Measurements from ENCODE around the gene PNPLA6. TPM values are rescaled to one million over a fixed set of nuclear protein-coding genes. Genes with fewer than 3 reads are reported as not detected.
A peak's percentile ranks its signal among the peaks of the same experiment; 100 is the strongest.

The PNPLA6 gene
- total RNA-seq, result 107 and 129 TPM in 2 replicates
- long read RNA-seq, partial matches to known transcripts, result 0 of 2 reads
- long read RNA-seq, other reads (novel, unspliced or antisense), result 2 of 2 reads

DNA sequence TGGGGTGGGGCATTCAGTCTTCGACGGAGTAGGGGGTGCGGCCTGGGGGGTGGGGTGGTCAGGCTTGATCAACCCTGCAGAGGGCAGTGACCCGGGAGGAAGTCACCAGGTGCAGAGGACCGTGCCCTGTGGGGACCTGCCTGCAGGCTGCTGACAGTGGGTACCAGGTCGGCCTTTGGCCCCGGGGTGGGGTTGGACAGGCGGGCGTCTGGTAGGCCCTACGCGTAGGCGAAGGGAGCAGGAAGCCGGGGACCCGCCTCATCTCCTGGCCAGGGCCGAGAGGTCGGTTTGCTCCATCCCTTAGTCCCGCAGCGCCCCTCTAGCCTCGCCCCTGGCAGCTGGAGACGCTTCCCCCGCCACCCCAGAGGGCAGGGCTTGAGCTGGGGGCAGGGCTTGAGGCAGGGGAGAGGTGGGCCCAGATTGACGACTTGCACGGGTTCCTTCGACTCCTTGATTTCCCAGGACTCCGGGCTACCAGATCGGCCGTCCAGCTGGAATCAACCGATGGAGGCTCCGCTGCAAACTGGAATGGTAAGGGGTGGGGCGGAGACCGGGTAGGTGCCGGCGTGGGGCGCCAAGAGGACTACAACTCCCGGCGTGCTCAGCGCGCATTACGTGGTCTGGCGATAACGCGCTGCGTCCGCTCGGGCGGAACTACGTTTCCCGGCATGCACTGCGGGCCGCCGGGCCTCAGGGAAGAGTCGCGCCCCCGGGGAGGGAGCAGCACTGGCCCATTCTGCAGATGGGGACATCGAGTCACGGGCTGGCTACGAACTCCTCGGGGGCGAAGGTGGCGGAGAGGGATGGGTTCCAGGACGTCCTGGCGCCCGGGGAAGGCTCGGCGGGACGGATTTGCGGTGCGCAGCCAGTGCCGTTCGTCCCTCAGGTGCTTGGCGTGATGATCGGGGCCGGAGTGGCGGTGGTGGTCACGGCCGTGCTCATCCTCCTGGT lies at the start of gene PNPLA6:
Gene PNPLA6, plus strand, starts transcription at position 671 of the 951 bp plus-strand sequence. Its CDS starts 72 bp downstream, at position 743.
- peaks cover 14% of the 10 kb centered on the region for H3K36me3 Mint-ChIP-seq (ENCODE audit: unreplicated experiment)
- TF ChIP-seq, protein P1, sequence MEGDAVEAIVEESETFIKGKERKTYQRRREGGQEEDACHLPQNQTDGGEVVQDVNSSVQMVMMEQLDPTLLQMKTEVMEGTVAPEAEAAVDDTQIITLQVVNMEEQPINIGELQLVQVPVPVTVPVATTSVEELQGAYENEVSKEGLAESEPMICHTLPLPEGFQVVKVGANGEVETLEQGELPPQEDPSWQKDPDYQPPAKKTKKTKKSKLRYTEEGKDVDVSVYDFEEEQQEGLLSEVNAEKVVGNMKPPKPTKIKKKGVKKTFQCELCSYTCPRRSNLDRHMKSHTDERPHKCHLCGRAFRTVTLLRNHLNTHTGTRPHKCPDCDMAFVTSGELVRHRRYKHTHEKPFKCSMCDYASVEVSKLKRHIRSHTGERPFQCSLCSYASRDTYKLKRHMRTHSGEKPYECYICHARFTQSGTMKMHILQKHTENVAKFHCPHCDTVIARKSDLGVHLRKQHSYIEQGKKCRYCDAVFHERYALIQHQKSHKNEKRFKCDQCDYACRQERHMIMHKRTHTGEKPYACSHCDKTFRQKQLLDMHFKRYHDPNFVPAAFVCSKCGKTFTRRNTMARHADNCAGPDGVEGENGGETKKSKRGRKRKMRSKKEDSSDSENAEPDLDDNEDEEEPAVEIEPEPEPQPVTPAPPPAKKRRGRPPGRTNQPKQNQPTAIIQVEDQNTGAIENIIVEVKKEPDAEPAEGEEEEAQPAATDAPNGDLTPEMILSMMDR (IDR thresholded peaks at IDR 0.05), result no peak
- peaks cover 15% of the 10 kb centered on the region for H3K4me1 Mint-ChIP-seq (ENCODE audit: unreplicated experiment)
- H3K27ac Mint-ChIP-seq (ENCODE audit: unreplicated experiment), result peak within 1 kb of the TSS; percentile 99
- H3K27me3 Mint-ChIP-seq (ENCODE audit: unreplicated experiment), result no peaks in the 10 kb centered on the region
- peak within 1 kb of the TSS; percentile 94 for H3K4me3 Mint-ChIP-seq (ENCODE audit: unreplicated experiment)
- no peaks in the 10 kb centered on the region for H3K9me3 Mint-ChIP-seq (ENCODE audit: unreplicated experiment)
- peak; percentile 98 for DNase-seq (ENCODE audit: extremely low spot score, unreplicated experiment)

DNA sequence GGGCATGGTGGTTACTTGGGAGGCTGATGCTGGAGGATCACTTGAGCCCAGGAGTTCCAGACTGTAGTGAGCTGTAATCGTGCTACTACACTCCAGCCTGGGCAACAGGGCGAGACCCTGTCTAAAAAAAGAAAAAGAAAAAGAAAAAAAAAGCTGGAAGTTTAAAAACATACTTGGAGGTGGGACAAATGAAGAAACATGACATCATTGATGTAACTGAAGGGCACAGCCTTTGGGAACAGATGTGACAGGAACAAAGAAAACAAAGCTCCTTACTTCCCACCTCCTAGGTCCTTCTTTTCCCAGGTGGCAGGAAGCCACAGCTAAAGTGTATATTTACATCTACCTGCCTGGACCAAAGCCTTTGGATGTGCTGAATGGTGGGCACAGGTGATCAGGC lies 48.6 kb upstream of the PNPLA6 start:
- TF ChIP-seq, protein P1 (IDR thresholded peaks at IDR 0.05), result no peak
- no peaks in the 10 kb centered on the region for H3K9me3 Mint-ChIP-seq (ENCODE audit: unreplicated experiment)
- H3K4me1 Mint-ChIP-seq (ENCODE audit: unreplicated experiment), result peaks cover 16% of the 10 kb centered on the region
- H3K4me3 Mint-ChIP-seq (ENCODE audit: unreplicated experiment), result no peak overlapping the region
- H3K27me3 Mint-ChIP-seq (ENCODE audit: unreplicated experiment), result no peaks in the 10 kb centered on the region
- H3K36me3 Mint-ChIP-seq (ENCODE audit: unreplicated experiment), result no peaks in the 10 kb centered on the region
- no peak for DNase-seq (ENCODE audit: extremely low spot score, unreplicated experiment)
- no peak overlapping the region for H3K27ac Mint-ChIP-seq (ENCODE audit: unreplicated experiment)

DNA sequence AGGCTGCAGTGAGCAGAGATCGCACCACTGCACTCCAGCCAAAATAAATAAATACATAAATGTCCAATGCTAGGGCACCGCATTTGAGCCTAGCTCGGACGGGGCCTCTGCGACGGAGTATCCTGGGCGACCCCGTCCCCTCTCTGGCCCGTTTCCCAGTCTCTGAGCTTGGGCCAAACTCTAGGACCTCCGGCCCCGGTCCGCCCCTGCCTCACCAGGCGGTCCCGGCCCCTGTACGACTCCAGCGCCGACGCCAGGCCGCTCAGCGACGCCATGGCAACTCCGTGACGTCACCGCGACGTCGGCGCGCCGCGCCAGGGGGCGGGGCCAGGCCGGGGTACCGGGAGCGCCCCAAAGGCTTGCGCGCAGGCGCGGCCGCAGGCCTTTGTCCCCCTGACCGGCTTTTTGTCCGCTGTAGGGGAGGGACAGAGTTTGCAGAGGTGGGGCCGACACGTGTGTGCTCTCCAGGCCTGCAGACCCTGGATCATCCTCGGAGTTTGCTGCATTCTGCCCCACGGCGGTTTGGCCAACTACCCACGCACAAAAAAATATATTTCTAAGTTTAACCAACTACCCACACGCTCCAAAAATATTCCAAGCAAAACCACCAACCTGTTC lies 46.7 kb upstream of the PNPLA6 start, which contains the start of gene PEX11G:
Gene PEX11G, minus strand, starts transcription at position 300 of the 618 bp plus-strand sequence. Its CDS starts 25 bp downstream, at position 275.
- peaks cover 8% of the 10 kb centered on the region for H3K4me1 Mint-ChIP-seq (ENCODE audit: unreplicated experiment)
- TF ChIP-seq, protein P1 (IDR thresholded peaks at IDR 0.05), result no peak
- H3K27me3 Mint-ChIP-seq (ENCODE audit: unreplicated experiment), result no peaks in the 10 kb centered on the region
- H3K4me3 Mint-ChIP-seq (ENCODE audit: unreplicated experiment), result peak within 1 kb of the TSS; percentile 62
- H3K27ac Mint-ChIP-seq (ENCODE audit: unreplicated experiment), result peak within 1 kb of the TSS; percentile 74
- peak; percentile 93 for DNase-seq (ENCODE audit: extremely low spot score, unreplicated experiment)
- no peaks in the 10 kb centered on the region for H3K9me3 Mint-ChIP-seq (ENCODE audit: unreplicated experiment)
- no peaks in the 10 kb centered on the region for H3K36me3 Mint-ChIP-seq (ENCODE audit: unreplicated experiment)

DNA sequence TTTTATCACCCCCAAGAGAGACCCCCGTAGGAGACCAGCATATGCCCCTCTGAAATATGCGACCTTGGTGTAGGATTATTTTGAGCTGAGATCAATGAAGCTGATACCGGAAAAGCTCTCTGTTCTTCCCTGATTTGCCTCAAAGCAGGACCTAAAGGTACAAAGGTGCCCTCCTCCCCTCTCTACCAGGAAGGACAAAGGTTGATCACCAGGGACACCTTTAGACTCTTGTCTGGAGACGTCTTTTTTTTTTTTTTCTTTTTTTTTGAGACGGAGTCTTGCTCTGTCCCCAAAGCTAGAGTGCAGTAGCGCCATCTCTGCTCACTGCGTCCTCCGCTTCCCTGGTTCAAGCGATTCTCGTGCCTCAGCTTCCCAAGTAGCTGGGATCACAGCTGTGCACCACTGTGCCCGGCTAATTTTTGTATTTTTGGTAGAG lies 45.9 kb upstream of the PNPLA6 start:
- H3K27ac Mint-ChIP-seq (ENCODE audit: unreplicated experiment), result peak overlapping the region; percentile 56
- peak overlapping the region; percentile 12 for H3K4me3 Mint-ChIP-seq (ENCODE audit: unreplicated experiment)
- H3K9me3 Mint-ChIP-seq (ENCODE audit: unreplicated experiment), result no peaks in the 10 kb centered on the region
- peaks cover 11% of the 10 kb centered on the region for H3K4me1 Mint-ChIP-seq (ENCODE audit: unreplicated experiment)
- H3K36me3 Mint-ChIP-seq (ENCODE audit: unreplicated experiment), result no peaks in the 10 kb centered on the region
- no peak for DNase-seq (ENCODE audit: extremely low spot score, unreplicated experiment)
- TF ChIP-seq, protein P1 (IDR thresholded peaks at IDR 0.05), result no peak
- no peaks in the 10 kb centered on the region for H3K27me3 Mint-ChIP-seq (ENCODE audit: unreplicated experiment)

All from osteocyte (in vitro differentiated cells).